ENCODE measurements around the gene ZBTB46.
A peak's percentile ranks its signal among the peaks of the same experiment; 100 is the strongest.
"Not testable (repeated sequence)": the region's sequence is repeated elsewhere in the genome, so short reads cannot be mapped to it uniquely, and the experiment has no call there.

Gene ZBTB46

GRCh38 chr20:63830841-63831588, at the start of gene ZBTB46:
TSS of gene ZBTB46 (minus strand) at chr20:63831264. CDS start at chr20:63790757, 40,507 bp downstream.
- no peak for DNase-seq (ENCODE audit: low spot score)

- no peak for DNase-seq (ENCODE audit: low spot score)
Observed at GRCh38 chr20:63878899-63879663, 48.0 kb upstream of the ZBTB46 start.

GRCh38 chr20:63877755-63878470, 46.8 kb upstream of the ZBTB46 start:
- DNase-seq (ENCODE audit: low spot score), result no peak

GRCh38 chr20:63876489-63877036, 45.5 kb upstream of the ZBTB46 start:
- no peak for DNase-seq (ENCODE audit: low spot score)

- not testable (repeated sequence) for DNase-seq (ENCODE audit: low spot score)
Observed at GRCh38 chr20:63874241-63874640, 43.2 kb upstream of the ZBTB46 start.

GRCh38 chr20:63873477-63873971, 42.5 kb upstream of the ZBTB46 start:
- DNase-seq (ENCODE audit: low spot score), result no peak

- no peak for DNase-seq (ENCODE audit: low spot score)
Observed at GRCh38 chr20:63868264-63868663, 37.2 kb upstream of the ZBTB46 start.

GRCh38 chr20:63867042-63867441, 36.0 kb upstream of the ZBTB46 start:
- not testable (repeated sequence) for DNase-seq (ENCODE audit: low spot score)

GRCh38 chr20:63864978-63865640, 34.0 kb upstream of the ZBTB46 start, which contains the start of gene TPD52L2:
TSS of gene TPD52L2 (plus strand) at chr20:63865270. CDS start at chr20:63865366, 96 bp downstream.
- DNase-seq (ENCODE audit: low spot score), result peak; percentile 98

- no peak for DNase-seq (ENCODE audit: low spot score)
Observed at GRCh38 chr20:63864545-63864977, 33.5 kb upstream of the ZBTB46 start.

- peak; percentile 78 for DNase-seq (ENCODE audit: low spot score)
Observed at GRCh38 chr20:63863798-63864544, 32.9 kb upstream of the ZBTB46 start.

- DNase-seq (ENCODE audit: low spot score), result no peak
Observed at GRCh38 chr20:63863021-63863797, 32.1 kb upstream of the ZBTB46 start.

GRCh38 chr20:63861981-63862901, 31.2 kb upstream of the ZBTB46 start:
- DNase-seq (ENCODE audit: low spot score), result no peak

GRCh38 chr20:63861365-63861934, 30.4 kb upstream of the ZBTB46 start, which contains the start of gene ABHD16B:
TSS of gene ABHD16B (plus strand) at chr20:63861498. CDS start at chr20:63861541, 43 bp downstream.
- DNase-seq (ENCODE audit: low spot score), result no peak

GRCh38 chr20:63860325-63861051, 29.4 kb upstream of the ZBTB46 start:
- DNase-seq (ENCODE audit: low spot score), result no peak

- DNase-seq (ENCODE audit: low spot score), result no peak
Observed at GRCh38 chr20:63859166-63859699, 28.2 kb upstream of the ZBTB46 start.

Measured in ecto neural progenitor cell (in vitro differentiated cells).